ENCODE results near the gene SNX19. TPM values are rescaled to one million over a fixed set of nuclear protein-coding genes. Genes with fewer than 3 reads are reported as not detected.
A peak's percentile ranks its signal among the peaks of the same experiment; 100 is the strongest.

Gene SNX19
- total RNA-seq, 1 experiment from 2014 or later: 79.3 TPM

DNA sequence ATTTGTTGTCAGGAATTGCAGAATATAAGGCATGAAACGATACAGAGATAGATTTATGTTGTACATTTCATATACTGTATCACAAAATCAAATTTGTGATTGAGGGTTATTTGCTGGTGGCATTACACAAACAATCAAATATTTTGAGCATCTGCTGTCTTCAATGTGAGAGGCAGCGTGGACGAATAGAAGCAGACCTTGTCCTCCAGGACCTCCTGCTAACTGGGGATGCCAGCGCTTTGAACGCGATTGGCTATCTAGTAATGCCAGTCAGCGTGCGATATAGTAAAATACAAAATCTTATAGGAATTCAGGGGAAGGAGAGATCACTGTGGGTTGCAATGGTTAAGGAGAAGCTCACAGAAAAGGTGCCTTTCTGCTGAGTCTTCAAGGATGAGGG lies 631 bp upstream of the SNX19 start:
- Histone ChIP-seq H3K36me3 (ENCODE audit: control insufficient read depth, insufficient read depth, low read length) (no peaks in the 10 kb centered on the region; the same call in 1 of the 2 replicates), H3K27ac (ENCODE audit: low read length) (peak overlapping the region; percentile 76), H3K27me3 (ENCODE audit: control insufficient read depth, insufficient read depth, low read length) (no peaks in the 10 kb centered on the region), H3K4me1 (ENCODE audit: control insufficient read depth, insufficient read depth, low read length) (0 out of 2 replicates have a peak, but pooled peaks cover 3% of the 10 kb centered on the region), H3K9me3 (ENCODE audit: control insufficient read depth, insufficient read depth, low read depth, low read length) (no peaks in the 10 kb centered on the region), H3K4me3 (ENCODE audit: low read depth in 2 of 2, low read length in 2 of 2) (peak overlapping the region; percentile 62 to 94)
- CTCF ChIA-PET: interaction anchor here (0.6 to 1.2 kb wide), 4 partner anchors 22 to 757 kb away, joined by 3 to 8 read pairs (median 4); no protein-coding TSS in a partner anchor
- in situ Hi-C loops (cut with HindIII; ENCODE audit: low pct_unique_long_range_greater_than_20kb, low sequenced_read_pairs): no loop called here
- no TSS peak for BruUV-seq (replicated peaks)
- TF ChIP-seq TCF7L2 (IDR thresholded peaks at IDR 0.05; ENCODE audit: low read depth, low read length): no peak
- TF ChIP-seq POLR2AphosphoS5 (IDR thresholded peaks at IDR 0.05; ENCODE audit: low read depth, low read length): no peak
- no peak for TF ChIP-seq SIN3A (IDR thresholded peaks at IDR 0.05; ENCODE audit: borderline replicate concordance, insufficient read depth, low read depth, low read length)
- TF ChIP-seq, protein P1, sequence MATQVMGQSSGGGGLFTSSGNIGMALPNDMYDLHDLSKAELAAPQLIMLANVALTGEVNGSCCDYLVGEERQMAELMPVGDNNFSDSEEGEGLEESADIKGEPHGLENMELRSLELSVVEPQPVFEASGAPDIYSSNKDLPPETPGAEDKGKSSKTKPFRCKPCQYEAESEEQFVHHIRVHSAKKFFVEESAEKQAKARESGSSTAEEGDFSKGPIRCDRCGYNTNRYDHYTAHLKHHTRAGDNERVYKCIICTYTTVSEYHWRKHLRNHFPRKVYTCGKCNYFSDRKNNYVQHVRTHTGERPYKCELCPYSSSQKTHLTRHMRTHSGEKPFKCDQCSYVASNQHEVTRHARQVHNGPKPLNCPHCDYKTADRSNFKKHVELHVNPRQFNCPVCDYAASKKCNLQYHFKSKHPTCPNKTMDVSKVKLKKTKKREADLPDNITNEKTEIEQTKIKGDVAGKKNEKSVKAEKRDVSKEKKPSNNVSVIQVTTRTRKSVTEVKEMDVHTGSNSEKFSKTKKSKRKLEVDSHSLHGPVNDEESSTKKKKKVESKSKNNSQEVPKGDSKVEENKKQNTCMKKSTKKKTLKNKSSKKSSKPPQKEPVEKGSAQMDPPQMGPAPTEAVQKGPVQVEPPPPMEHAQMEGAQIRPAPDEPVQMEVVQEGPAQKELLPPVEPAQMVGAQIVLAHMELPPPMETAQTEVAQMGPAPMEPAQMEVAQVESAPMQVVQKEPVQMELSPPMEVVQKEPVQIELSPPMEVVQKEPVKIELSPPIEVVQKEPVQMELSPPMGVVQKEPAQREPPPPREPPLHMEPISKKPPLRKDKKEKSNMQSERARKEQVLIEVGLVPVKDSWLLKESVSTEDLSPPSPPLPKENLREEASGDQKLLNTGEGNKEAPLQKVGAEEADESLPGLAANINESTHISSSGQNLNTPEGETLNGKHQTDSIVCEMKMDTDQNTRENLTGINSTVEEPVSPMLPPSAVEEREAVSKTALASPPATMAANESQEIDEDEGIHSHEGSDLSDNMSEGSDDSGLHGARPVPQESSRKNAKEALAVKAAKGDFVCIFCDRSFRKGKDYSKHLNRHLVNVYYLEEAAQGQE (IDR thresholded peaks at IDR 0.05; ENCODE audit: insufficient read depth in 1 of 2, low read depth in 2 of 2, low read length in 1 of 2): no peak
- TF ChIP-seq, protein P2, sequence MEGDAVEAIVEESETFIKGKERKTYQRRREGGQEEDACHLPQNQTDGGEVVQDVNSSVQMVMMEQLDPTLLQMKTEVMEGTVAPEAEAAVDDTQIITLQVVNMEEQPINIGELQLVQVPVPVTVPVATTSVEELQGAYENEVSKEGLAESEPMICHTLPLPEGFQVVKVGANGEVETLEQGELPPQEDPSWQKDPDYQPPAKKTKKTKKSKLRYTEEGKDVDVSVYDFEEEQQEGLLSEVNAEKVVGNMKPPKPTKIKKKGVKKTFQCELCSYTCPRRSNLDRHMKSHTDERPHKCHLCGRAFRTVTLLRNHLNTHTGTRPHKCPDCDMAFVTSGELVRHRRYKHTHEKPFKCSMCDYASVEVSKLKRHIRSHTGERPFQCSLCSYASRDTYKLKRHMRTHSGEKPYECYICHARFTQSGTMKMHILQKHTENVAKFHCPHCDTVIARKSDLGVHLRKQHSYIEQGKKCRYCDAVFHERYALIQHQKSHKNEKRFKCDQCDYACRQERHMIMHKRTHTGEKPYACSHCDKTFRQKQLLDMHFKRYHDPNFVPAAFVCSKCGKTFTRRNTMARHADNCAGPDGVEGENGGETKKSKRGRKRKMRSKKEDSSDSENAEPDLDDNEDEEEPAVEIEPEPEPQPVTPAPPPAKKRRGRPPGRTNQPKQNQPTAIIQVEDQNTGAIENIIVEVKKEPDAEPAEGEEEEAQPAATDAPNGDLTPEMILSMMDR (IDR thresholded peaks at IDR 0.05): no peak
- POLR2A ChIA-PET: no interaction called here
- intact Hi-C loops (cut with micrococcal nuclease; ENCODE audit: unreplicated experiment): no loop called here
- no peak for DNase-seq (ENCODE audit: low read depth, low spot score)
- no peak for ATAC-seq

DNA sequence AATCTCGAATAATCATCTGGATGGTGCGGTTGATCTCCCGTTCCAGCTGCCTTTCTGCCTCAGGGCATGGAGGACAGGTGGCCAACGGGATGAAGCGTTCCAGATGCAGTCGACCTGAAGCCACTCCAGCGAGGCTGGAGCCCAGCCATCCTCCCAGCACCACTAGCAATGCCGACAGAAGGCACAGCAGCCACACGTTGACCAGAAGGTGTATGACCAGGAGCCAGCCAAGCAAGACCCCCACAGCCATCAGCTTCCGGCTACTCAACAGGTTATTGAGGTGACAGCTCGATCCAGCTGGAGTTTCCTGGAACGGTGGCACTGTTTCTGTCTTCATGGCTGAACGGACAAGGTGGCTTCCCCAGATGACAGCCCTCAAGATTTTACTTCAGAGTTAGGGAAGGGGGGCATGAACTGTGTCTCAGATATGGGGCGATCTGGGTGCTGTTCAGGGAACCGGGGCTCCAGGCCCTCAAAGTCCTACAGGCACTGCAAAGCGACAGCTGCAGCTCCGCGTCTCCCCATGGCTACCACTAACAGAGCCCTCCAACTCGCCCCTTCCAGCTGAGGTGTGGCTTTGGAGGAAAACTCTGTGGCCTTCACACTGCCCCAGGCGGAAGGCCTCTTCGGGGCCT lies 559 bp downstream of the SNX19 start:
- BruUV-seq (replicated peaks): no TSS peak
- ChIA-PET CTCF (interaction anchor here (0.6 to 1.2 kb wide), 4 partner anchors 21 to 758 kb away, joined by 3 to 12 read pairs (median 4); no protein-coding TSS in a partner anchor), POLR2A (interaction anchor here (0.5 kb wide), 1 partner anchor 11 kb away, joined by 10 read pairs; no protein-coding TSS in a partner anchor)
- TF ChIP-seq SIN3A (IDR thresholded peaks at IDR 0.05; ENCODE audit: borderline replicate concordance, insufficient read depth, low read depth, low read length): no peak
- TF ChIP-seq TCF7L2 (IDR thresholded peaks at IDR 0.05; ENCODE audit: low read depth, low read length): no peak
- TF ChIP-seq POLR2AphosphoS5 (IDR thresholded peaks at IDR 0.05; ENCODE audit: low read depth, low read length): no peak
- TF ChIP-seq, protein P1 (IDR thresholded peaks at IDR 0.05; ENCODE audit: insufficient read depth in 1 of 2, low read depth in 2 of 2, low read length in 1 of 2): no peak
- TF ChIP-seq, protein P2 (IDR thresholded peaks at IDR 0.05): no peak
- Histone ChIP-seq H3K9me3 (ENCODE audit: control insufficient read depth, insufficient read depth, low read depth, low read length) (no peaks in the 10 kb centered on the region), H3K27me3 (ENCODE audit: control insufficient read depth, insufficient read depth, low read length) (no peaks in the 10 kb centered on the region), H3K4me3 (ENCODE audit: low read depth in 2 of 2, low read length in 2 of 2) (peak overlapping the region; percentile 62 to 94), H3K27ac (ENCODE audit: low read length) (peak overlapping the region; percentile 90), H3K4me1 (ENCODE audit: control insufficient read depth, insufficient read depth, low read length) (0 out of 2 replicates have a peak, but pooled peaks cover 3% of the 10 kb centered on the region), H3K36me3 (ENCODE audit: control insufficient read depth, insufficient read depth, low read length) (no peaks in the 10 kb centered on the region; the same call in 1 of the 2 replicates)
- DNase-seq (ENCODE audit: low read depth, low spot score) (no peak), ATAC-seq (no peak; the same call in 1 of the 2 replicates)
- intact Hi-C loops (cut with micrococcal nuclease; ENCODE audit: unreplicated experiment) (no loop called here), in situ Hi-C loops (cut with HindIII; ENCODE audit: low pct_unique_long_range_greater_than_20kb, low sequenced_read_pairs) (no loop called here)

Data from Panc1 (cell line).